HepG2 (cell line): ENCODE results near the gene DENND2A. TPM values are rescaled to one million over a fixed set of nuclear protein-coding genes. Genes with fewer than 3 reads are reported as not detected.
"Not testable (repeated sequence)": the region's sequence is repeated elsewhere in the genome, so short reads cannot be mapped to it uniquely, and the experiment has no call there.

Experiments
- ATAC-seq: fragments of 200-7000 bp; cut with Tn5 transposase; 3 replicates; pipeline ENCODE4 v1.9.1; 2020; ENCODE audit warnings: mild to moderate bottlenecking, moderate library complexity
- BruUV-seq: library from RNA; stranded (reverse); fragments of 400-500 nt; replicated peaks from 2 replicates; lab custom pipeline; 2021; lab: Mats Ljungman, UMichigan
- CTCF ChIA-PET: fragments of 300-600 bp; formaldehyde crosslinking; extraction: SDS; loops from one replicate; lab custom pipeline; 2021; ENCODE audit warnings: low total read pairs, inconsistent platforms, low intra/inter-chr PET ratio; lab: Yijun Ruan, JAX
- POLR2A ChIA-PET: fragments of 350-600 bp; sonication (Branson Sonifier 250); formaldehyde crosslinking; loops from one replicate; lab custom pipeline; 2020; ENCODE audit warnings: antibody characterized with exemption, inconsistent platforms; lab: Yijun Ruan, JAX
- DNase-seq: peaks from one replicate; pipeline ENCODE4 v3.0.0-alpha.2; 2015; ENCODE audit warnings: low spot score
- FAIRE-seq: peaks from 3 replicates; lab custom pipeline; 2011; peaks lifted over from hg19 to GRCh38; lab: Jason Lieb, UNC
- H2AFZ ChIP-seq: one replicate; pipeline ENCODE4 v1.6.1; 2011; ENCODE audit warnings: low read length, inconsistent platforms
- H3K27ac ChIP-seq: fragments of 300-600 bp; 3 replicates; pipeline ENCODE4 v1.8.0; 2011; ENCODE audit warnings: mixed run types, mild to moderate bottlenecking, mixed read lengths, low read length, inconsistent platforms; ENCODE audit not compliant: insufficient read depth; ENCODE audit errors: extremely low read length
- H3K27me3 ChIP-seq, 2 experiments: fragments of 200-600 bp in 1 of 2; 2 replicates in 1 of 2; 3 replicates in 1 of 2; pipeline versions ENCODE4 v1.6.0 to v1.8.0; 2011; ENCODE audit warnings: low read length in 2 of 2, mild to moderate bottlenecking in 2 of 2, moderate library complexity in 2 of 2, inconsistent platforms in 1 of 2; ENCODE audit not compliant: insufficient read depth in 2 of 2, control insufficient read depth in 1 of 2
- H3K36me3 ChIP-seq, 2 experiments: fragments of 200-600 bp in 1 of 2; replicated peaks in 1 of 2; 2 replicates in 1 of 2; 3 replicates in 1 of 2; pipeline versions ENCODE4 v1.5.1 to v1.8.0; 2011; ENCODE audit warnings: low read length in 2 of 2, inconsistent platforms in 1 of 2; ENCODE audit not compliant: insufficient read depth in 2 of 2, control insufficient read depth in 1 of 2
- H3K4me1 ChIP-seq: 2 replicates; pipeline ENCODE4 v1.5.1; 2012; ENCODE audit warnings: low read length, inconsistent platforms; ENCODE audit not compliant: insufficient read depth
- H3K4me2 ChIP-seq: 2 replicates; pipeline ENCODE4 v1.6.0; 2011; ENCODE audit warnings: low read depth, low read length, inconsistent platforms
- H3K4me3 ChIP-seq, 3 experiments: fragments of 200-600 bp in 1 of 3; sonication (generic), shearing (Covaris generic) in 1 of 3; replicated peaks in 1 of 3; 2 replicates each; pipeline ENCODE4 v1.5.1; 2011 to 2016; ENCODE audit warnings: low read length in 3 of 3, inconsistent platforms in 2 of 3, low read depth in 2 of 3, mild to moderate bottlenecking in 2 of 3, control low read depth in 1 of 3, mixed read lengths in 1 of 3; ENCODE audit not compliant: insufficient read depth in 1 of 3
- H3K79me2 ChIP-seq: one replicate; pipeline ENCODE4 v1.6.1; 2011; ENCODE audit warnings: low read length, inconsistent platforms; ENCODE audit not compliant: insufficient read depth
- H3K9ac ChIP-seq: 2 replicates; pipeline ENCODE4 v1.6.0; 2011; ENCODE audit warnings: mild to moderate bottlenecking, low read depth, low read length, inconsistent platforms; ENCODE audit not compliant: insufficient read depth
- H3K9me3 ChIP-seq: 2 replicates; pipeline ENCODE4 v1.5.1; 2012; ENCODE audit warnings: mild to moderate bottlenecking, low read length
- H4K20me1 ChIP-seq: 2 replicates; pipeline ENCODE4 v1.6.0; 2011; ENCODE audit warnings: inconsistent platforms, mild to moderate bottlenecking, low read length, moderate library complexity; ENCODE audit not compliant: insufficient read depth
- ETV5 ChIP-seq: IDR thresholded peaks from 2 replicates; pipeline ENCODE4 v1.6.1; 2018; ENCODE audit warnings: missing biosample characterization, missing genetic modification reagents, inconsistent platforms, borderline replicate concordance
- MTA3 ChIP-seq: sonication (generic); formaldehyde crosslinking; IDR thresholded peaks from 2 replicates; pipeline ENCODE4 v1.4.0; 2020; ENCODE audit warnings: missing genetic modification reagents
- PCBP1 ChIP-seq: fragments of 200-400 bp; formaldehyde crosslinking; IDR thresholded peaks from 2 replicates; pipeline ENCODE4 v1.6.1; 2017; ENCODE audit warnings: mild to moderate bottlenecking, low read depth, low read length, borderline replicate concordance
- WIZ ChIP-seq: sonication (generic); formaldehyde crosslinking; IDR thresholded peaks from 2 replicates; pipeline ENCODE4 v1.5.1; 2020; ENCODE audit warnings: mild to moderate bottlenecking, missing genetic modification reagents
- ZSCAN20 ChIP-seq: sonication (generic); formaldehyde crosslinking; IDR thresholded peaks from 2 replicates; pipeline ENCODE4 v1.4.0; 2020; ENCODE audit warnings: missing genetic modification reagents, mild to moderate bottlenecking, borderline replicate concordance
- WGBS: methylation state at CpG from one replicate; pipeline ENCODE4 v1.1.6; 2017; ENCODE audit warnings: low lambda C conversion rate; 5-methylcytosine and 5-hydroxymethylcytosine counted together
- in situ Hi-C: cut with HindIII; loops from 2 replicates; pipeline ENCODE4 v1.10.0; 2017; ENCODE audit warnings: low pct_unique_long_range_greater_than_20kb; ENCODE audit not compliant: extremely low pct_ligation_motif_present
- intact Hi-C: fragments of 100-400 bp; cut with micrococcal nuclease; formaldehyde crosslinking; loops from one replicate; pipeline ENCODE4 v1.10.0; 2022; ENCODE audit not compliant: unreplicated experiment
- polyA plus RNA-seq, 8 experiments: library from polyadenylated mRNA; depleted of rRNA in 3 of 8; stranded (reverse) in 7 of 8; unstranded in 1 of 8; fragments of >200 nt; fragmentation: Illumina TruSeq in 4 of 8; extraction: Trizol in 4 of 8; gene quantifications; 2 replicates each; pipeline versions ENCODE4 v1.2.1 to v1.2.3, GENCODE V29; 2011 to 2016; ENCODE audit warnings: low read depth in 4 of 8, missing spikeins in 1 of 8, mixed read lengths in 1 of 8; ENCODE audit not compliant: insufficient read depth in 1 of 8
- total RNA-seq, 5 experiments: library from RNA; depleted of rRNA; stranded (reverse); fragments of >200 nt; fragmentation: Illumina TruSeq; extraction: Trizol; gene quantifications; 2 replicates each; pipeline ENCODE4 v1.2.3, GENCODE V29; 2016; ENCODE audit warnings: low read depth in 1 of 5
- TF ChIP-seq, protein P1 (sequence below): IDR thresholded peaks from 2 replicates; pipeline ENCODE4 v1.6.1; 2016
- TF ChIP-seq, protein P2 (sequence below): sonication (generic); formaldehyde crosslinking; IDR thresholded peaks from 2 replicates; pipeline ENCODE4 v1.5.0; 2020; ENCODE audit warnings: missing genetic modification reagents

DENND2A gene
- total and polyA plus RNA-seq, 2 of the 13 experiments (the other 11 are each of a cell fraction or from before 2014, with no cell fraction given) = not detected

DNA sequence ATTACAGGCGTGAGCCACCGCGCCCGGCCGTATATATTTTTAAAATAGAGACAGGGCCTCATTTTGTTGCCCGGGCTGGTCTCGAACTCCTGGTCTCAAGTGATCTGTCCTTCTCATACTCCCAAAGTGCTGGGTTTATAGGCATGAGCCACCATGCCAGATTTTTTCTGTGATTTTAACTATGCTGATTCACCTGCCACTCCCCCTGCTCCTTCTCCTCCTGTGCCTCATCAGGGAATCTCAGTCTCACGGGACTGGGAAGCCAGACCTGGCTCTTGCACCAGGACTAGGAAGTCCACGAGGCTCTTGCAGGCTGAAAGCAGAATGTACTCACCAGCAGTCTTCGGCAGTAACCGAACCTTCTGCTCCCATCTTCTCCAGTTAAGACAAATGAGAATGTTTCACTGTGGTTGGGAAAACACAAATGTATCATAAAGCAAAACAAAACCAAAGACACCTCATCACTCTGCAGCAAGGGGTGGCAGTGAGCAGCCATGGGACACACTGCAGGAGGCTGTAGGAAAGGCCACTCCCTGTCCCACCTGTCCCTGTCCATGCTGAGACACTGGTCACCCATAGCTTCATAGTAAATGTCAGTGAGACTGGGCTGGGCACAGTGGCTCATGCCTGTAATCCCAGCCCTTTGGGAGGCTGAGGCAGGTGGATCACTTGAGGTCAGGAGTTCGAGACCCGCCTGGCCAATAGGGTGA lies 82.6 kb downstream of the DENND2A start:
- intact Hi-C loops (no loop called here), in situ Hi-C loops (no loop called here)
- no TSS peak for BruUV-seq
- Histone ChIP-seq H3K4me2 (no peak overlapping the region), H3K9ac (no peak overlapping the region), H3K36me3 (no peaks in the 10 kb centered on the region), H2AFZ (no peak overlapping the region), H4K20me1 (no peaks in the 10 kb centered on the region), H3K79me2 (no peaks in the 10 kb centered on the region), H3K27ac (no peak overlapping the region), H3K4me1 (peaks cover 5% of the 10 kb centered on the region; the same call in 1 of the 2 replicates), H3K27me3 (peaks cover 0 to 4% of the 10 kb centered on the region in 2 experiments; a peak in 1 of 5 replicates), H3K9me3 (no peaks in the 10 kb centered on the region), H3K4me3 (no peak overlapping the region)
- CTCF ChIA-PET = no interaction called here
- 80% methylated on average over 13 of the region's 13 CpGs for WGBS
- DNase-seq = no peak
- TF ChIP-seq WIZ (CRISPR knock-in tag) = no peak
- TF ChIP-seq, protein P1, sequence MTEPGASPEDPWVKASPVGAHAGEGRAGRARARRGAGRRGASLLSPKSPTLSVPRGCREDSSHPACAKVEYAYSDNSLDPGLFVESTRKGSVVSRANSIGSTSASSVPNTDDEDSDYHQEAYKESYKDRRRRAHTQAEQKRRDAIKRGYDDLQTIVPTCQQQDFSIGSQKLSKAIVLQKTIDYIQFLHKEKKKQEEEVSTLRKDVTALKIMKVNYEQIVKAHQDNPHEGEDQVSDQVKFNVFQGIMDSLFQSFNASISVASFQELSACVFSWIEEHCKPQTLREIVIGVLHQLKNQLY (CRISPR knock-in tag) = no peak
- TF ChIP-seq ETV5 (CRISPR knock-in tag) = no peak
- TF ChIP-seq ZSCAN20 (CRISPR knock-in tag) = no peak
- TF ChIP-seq, protein P2, sequence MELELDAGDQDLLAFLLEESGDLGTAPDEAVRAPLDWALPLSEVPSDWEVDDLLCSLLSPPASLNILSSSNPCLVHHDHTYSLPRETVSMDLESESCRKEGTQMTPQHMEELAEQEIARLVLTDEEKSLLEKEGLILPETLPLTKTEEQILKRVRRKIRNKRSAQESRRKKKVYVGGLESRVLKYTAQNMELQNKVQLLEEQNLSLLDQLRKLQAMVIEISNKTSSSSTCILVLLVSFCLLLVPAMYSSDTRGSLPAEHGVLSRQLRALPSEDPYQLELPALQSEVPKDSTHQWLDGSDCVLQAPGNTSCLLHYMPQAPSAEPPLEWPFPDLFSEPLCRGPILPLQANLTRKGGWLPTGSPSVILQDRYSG (CRISPR knock-in tag) = no peak
- no peak for FAIRE-seq
- ATAC-seq = no peak
- POLR2A ChIA-PET = no interaction called here

GRCh38 chr7:140557069-140557468 lies 83.5 kb downstream of the DENND2A start:
- peaks cover 0 to 4% of the 10 kb centered on the region in 2 experiments; a peak in 1 of 5 replicates for H3K27me3 ChIP-seq
- no peak overlapping the region for H2AFZ ChIP-seq
- ATAC-seq = no peak
- DNase-seq = no peak
- no peak overlapping the region for H3K9ac ChIP-seq
- no peak overlapping the region for H3K4me3 ChIP-seq
- intact Hi-C loops = no loop called here
- no peak for TF ChIP-seq MTA3 (CRISPR knock-in tag)
- TF ChIP-seq PCBP1 = no peak
- H3K36me3 ChIP-seq = no peaks in the 10 kb centered on the region
- H4K20me1 ChIP-seq = no peaks in the 10 kb centered on the region
- H3K9me3 ChIP-seq = no peaks in the 10 kb centered on the region
- ChIA-PET CTCF (no interaction called here), POLR2A (no interaction called here)
- no peaks in the 10 kb centered on the region for H3K79me2 ChIP-seq
- FAIRE-seq = no peak
- BruUV-seq = no TSS peak
- in situ Hi-C loops = no loop called here
- H3K27ac ChIP-seq = no peak overlapping the region
- H3K4me2 ChIP-seq = no peak overlapping the region
- H3K4me1 ChIP-seq = peaks cover 14% of the 10 kb centered on the region
- WGBS = 40% methylated on average over 6 of the region's 6 CpGs

DNA sequence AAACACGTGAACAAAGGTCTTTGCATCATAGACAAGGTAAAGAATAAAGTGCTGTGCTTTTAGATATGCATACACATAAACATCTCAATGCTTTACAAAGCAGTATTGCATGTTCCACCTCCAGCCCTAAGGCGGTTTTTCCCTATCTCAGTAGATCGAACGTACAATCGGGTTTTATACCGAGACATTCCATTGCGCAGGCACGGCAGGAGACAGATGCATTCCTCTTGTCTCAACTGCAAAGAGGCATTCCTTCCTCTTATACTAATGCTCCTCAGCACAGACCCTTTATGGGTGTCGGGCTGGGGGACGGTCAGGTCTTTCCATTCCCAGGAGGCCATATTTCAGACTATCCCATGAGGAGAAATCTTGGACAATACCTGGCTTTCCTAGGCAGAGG lies 87.4 kb downstream of the DENND2A start:
- FAIRE-seq, in situ Hi-C loops: not testable (repeated sequence)
- WGBS = 68% methylated on average over 10 of the region's 10 CpGs

More for the DNA sequence above, 87.4 kb downstream of the DENND2A start:
- H3K9ac ChIP-seq, H4K20me1 ChIP-seq, DNase-seq, H3K4me3 ChIP-seq, H3K27me3 ChIP-seq, H3K4me2 ChIP-seq, H3K27ac ChIP-seq, H3K36me3 ChIP-seq, intact Hi-C loops, H3K9me3 ChIP-seq, H2AFZ ChIP-seq, BruUV-seq, POLR2A ChIA-PET, H3K79me2 ChIP-seq, ATAC-seq, CTCF ChIA-PET: not testable (repeated sequence)
- H3K4me1 ChIP-seq = peaks cover 23% of the 10 kb centered on the region
